ENCODE measurements around the gene RNF144B.

- TF ChIP-seq CTCF (IDR thresholded peaks at IDR 0.05) (no peak), POLR2A (IDR thresholded peaks at IDR 0.05) (no peak)
Observed at GRCh38 chr6:18400831-18401446, 13.8 kb downstream of the RNF144B start.
